HL-60/S4 (cell line): Measurements from ENCODE around the gene S100A6.

ENCODE experiments used
- in situ Hi-C: fragments of 300-500 bp; cut with MboI; formaldehyde crosslinking; loops from 2 replicates; pipeline ENCODE4 v1.14.3; 2022; ENCODE audit warnings: low sequenced_read_pairs

The S100A6 gene

DNA sequence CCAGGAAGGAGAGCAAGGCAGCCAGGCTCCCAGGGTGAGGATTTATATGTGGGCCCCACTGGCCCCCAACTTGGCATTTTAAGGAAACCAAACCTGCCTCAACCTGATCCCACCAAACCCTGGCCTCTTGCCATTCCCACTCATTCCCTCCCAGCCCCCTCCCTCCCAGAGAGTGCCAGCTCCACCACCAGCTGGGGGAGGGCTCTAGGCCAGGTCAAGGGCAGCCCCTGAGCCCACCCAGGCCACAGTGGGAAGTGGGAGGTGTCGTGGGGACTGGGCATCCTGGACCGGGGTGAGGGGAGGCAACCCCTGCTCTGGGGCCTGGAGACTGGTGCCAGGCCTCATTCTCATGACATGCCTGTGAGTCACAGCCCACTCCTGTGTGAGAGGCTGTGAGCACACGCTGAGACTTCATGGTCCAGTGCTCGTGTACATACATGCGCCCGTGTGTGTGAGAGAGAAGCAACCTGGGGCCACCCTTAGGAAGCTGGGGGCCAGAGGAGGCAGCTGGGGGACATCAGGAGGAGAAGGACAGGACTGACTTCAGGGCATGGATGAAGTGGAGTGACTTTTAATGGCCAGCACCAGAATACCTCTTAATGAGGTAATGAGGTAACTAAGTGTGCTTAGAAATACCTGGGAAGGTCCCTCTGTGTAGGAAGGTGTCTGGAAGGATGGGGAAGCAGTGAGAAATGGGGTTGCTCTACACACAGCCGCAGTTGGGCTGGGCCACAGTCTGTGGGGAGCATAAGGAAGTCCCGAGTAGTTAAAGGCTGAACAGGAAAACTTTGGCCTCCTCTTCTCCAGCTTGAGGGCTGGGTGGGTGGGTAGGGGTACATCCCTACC lies 30.0 kb upstream of the S100A6 start, which contains the start of gene S100A2:
Gene S100A2 (minus strand): TSS at position 316 of the 846 bp plus-strand sequence. CDS start 1,967 bp downstream, outside the sequence.
- in situ Hi-C loops = loop anchor here (5.0 to 10.0 kb wide), 2 partner anchors 33 to 51 kb away; no protein-coding TSS in a partner anchor

DNA sequence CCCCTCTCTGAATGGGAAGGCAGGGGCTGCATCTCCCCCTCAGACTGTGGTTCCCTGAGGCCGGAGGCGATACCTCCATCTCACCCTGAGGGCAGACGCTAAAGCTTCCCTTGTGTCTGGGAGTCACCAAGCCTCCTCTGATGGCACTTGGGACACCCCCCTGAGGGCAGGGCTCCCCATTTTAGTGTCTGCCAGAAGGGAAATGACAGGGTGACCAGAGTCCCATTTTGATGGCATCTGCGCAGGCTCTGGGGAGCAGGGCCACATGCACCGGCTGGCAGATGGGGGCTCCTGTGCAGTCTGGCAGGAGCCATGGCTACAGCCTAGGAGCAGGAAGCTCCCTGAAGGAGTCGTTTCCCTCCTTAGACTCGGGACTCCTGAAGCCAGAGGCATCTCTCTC lies 28.2 kb upstream of the S100A6 start:
- in situ Hi-C loops = loop anchor here (10.0 kb wide), 1 partner anchor 49 kb away; no protein-coding TSS in a partner anchor

DNA sequence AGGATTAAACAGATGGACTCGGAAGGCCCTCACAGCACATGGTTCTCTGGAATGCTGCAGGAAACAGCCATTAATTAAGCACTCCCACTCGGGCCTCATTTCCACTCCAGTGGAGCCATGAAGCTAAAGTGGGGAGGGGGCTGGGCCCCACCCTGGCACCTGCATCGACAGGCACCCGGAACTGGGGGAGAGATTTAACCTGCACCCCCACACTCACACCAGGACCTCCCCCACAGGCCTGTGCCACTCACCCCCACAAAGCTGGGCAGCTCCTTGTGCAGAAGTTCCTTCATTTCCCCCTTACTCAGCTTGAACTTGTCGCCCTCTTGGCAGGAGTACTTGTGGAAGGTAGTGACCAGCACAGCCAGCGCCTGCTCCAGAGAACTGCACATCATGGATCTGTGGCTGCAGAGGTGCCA lies 27.7 kb upstream of the S100A6 start:
- in situ Hi-C loops = loop anchor here (10.0 kb wide), 1 partner anchor 49 kb away; no protein-coding TSS in a partner anchor

DNA sequence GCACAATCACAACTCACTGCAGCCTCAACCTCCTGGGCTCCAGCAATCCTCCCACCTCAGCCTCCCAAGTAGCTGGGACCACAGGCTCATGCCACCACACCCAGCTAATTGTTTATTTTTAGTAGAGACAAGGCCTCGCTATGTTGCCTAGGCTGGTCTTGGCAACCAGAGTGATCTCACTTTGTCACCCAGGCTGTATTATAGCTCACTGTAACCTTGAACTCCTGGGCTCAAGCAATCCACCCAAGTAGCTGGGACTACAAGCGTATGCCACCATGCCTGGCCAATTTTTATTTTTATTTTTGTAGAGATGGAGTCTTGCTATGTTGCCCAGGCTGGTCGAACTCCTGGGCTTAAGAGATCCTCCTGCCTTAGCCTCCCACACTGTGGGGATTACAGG lies 26.2 kb upstream of the S100A6 start:
- in situ Hi-C loops = loop anchor here (10.0 kb wide), 1 partner anchor 47 kb away; no protein-coding TSS in a partner anchor

DNA sequence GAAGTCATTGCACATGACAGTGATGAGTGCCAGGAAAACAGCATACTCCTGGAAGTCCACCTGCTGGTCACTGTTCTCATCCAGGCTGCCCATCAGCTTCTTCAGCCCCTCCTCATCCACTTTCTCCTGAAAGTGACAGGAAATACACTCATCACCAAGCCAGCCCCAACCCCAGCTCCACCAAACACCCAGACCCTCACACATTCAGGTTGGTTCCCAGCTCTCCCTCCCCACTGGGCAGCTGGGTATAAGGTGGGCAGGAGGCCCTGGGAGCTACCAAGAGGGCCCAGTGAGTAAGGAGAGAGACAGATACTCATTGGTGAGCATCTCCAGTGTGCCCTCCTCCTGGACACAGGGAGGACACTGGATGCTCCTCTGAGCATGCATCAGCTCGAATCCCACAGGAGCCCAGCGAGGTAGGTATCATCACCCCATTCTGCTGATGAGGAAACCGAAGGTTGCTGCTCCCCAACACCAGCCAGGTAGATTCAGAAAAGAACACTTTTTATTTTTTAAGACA lies 25.7 kb upstream of the S100A6 start:
- in situ Hi-C loops = loop anchor here (10.0 kb wide), 1 partner anchor 47 kb away; no protein-coding TSS in a partner anchor

DNA sequence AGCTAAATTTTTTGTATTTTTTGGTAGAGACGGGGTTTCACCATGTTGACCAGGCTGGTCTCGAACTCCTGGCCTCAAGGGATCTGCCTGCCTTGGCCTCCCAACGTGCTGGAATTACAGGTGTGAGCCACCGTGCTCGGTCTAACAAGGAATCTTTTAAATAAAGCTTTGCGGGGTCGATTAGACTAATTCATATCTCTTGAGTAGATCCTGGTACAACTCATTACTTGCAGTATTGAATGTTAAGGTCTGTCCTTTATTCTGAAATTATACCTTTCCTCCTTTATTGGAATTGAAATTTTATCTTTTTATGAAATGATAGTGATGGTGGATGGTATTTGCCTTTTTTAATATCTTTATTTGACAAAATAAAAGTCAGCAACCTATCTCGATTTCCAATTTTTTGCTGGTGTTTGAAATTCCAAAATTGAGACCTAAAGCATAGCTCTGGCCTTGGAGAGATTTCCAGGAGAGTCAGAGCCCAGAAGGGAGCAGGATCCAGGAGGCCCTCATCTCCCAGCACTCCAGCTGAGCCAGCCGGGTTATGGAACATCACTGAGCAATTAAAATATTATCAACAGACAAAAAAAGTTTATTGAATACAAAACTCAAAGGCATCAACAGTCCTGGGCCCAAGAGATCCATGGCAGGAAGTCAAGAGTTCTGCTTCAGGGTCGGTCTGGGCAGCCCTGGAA lies 25.1 kb upstream of the S100A6 start:
- in situ Hi-C loops = loop anchor here (10.0 kb wide), 1 partner anchor 46 kb away; no protein-coding TSS in a partner anchor

DNA sequence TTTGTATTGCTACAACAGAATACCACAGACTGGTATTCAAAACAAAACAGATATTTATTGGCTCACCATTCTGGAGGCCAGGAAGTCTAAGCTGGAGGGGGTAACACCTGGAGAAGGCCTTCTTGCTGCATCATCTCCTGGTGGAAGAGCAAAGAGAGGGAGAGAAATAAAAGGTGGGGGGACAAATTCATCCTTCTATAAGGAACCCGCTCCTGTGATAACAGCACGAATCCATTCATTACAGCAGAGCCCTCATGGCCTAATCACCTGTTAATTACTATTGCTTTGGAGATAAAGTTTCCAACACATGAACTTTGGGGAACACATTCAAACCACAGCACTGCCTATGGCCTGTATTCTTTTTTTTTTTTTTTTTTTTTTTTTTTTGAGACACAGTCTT lies 24.4 kb upstream of the S100A6 start:
- in situ Hi-C loops = loop anchor here (10.0 kb wide), 1 partner anchor 45 kb away; no protein-coding TSS in a partner anchor

DNA sequence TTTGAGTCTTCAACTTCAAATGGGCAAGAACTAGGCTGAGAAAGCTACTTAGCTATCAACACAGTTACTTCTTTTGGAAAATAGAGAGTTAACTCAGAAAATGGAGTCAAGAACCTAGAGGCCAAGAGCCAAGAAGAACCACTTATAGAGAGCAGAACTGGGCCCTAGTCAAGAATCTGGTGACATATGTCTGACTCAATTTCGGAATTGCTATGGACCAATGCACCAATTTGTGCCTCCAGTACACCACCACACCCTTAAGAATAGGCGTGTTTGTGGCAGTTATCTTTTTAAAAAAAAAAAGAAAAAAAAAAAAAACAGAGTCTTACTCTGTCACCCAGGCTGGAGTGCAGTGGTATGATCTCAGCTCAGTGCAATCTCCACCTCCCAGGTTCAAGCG lies 22.1 kb upstream of the S100A6 start:
- in situ Hi-C loops = no loop called here

DNA sequence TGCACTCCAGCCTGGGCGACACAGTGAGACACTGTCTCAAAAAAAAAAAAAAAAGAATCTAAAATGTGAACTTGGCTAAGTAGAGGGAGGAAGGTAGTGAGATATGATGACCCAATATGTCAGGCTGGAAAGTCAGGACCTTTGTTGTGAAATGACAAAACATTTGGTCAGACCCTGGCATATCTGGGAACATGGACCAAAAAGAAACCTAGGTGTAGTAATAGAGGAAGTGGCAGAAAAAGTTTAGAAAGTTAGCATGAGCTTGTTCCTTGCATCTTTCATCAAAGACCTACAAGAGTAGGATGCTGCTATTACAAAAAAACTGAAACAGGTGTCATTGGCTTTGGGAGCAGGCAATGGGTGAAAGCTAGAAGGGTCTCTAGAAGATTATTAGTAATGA lies 20.6 kb upstream of the S100A6 start:
- in situ Hi-C loops = no loop called here

DNA sequence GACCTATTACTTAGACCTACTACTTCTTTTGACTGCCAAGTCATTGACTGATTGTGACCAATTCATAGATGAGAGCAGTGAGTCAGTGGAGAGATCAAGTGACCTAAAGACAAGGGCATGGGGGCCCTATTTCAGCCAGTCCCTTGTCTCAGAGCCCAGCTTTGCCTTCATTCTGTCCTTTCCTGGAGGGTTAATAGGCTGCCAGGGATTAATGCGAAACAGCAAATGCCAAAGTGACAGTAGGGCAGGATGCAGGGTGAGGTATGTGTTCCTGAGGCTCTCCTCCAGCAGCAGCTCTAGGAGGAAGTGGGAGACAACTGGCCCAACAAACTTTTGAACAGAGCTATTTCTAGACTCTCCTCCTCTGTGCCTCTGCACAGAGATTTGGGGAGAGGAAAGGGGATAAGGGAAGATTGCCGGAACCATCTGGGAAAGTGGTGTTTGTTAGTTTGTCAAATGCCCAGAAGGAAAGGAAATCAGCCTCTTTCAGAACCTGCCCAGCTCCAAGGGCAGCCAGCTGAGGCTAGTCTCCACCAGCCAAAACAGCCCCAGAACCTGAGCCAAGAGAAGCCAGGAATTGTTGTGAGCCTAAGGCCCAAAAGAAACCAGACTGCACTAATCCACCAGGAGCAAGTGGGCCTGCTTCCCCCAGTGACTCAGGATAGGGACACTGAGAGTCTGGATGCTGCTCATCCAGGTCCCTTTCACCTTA lies 18.2 kb upstream of the S100A6 start:
- in situ Hi-C loops = no loop called here

DNA sequence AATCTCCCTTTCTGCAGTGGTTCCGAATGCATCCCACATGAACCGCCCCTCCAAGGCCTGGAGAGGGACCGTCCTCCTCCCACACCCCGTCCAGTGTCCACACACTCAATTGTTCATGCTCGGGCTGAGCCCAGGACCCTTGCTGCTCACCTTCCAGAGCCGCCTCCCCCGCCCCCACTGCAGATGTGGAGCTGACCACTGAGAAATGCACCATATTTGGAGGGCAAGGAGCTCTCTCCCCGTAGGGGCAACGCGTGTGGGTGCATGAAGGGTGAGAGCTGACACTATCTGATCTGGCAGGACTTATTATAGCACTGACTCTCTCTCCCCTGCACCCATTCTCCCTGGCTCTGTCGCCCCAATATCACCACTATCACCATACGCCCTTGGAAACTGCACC lies 17.3 kb upstream of the S100A6 start:
- in situ Hi-C loops = no loop called here

DNA sequence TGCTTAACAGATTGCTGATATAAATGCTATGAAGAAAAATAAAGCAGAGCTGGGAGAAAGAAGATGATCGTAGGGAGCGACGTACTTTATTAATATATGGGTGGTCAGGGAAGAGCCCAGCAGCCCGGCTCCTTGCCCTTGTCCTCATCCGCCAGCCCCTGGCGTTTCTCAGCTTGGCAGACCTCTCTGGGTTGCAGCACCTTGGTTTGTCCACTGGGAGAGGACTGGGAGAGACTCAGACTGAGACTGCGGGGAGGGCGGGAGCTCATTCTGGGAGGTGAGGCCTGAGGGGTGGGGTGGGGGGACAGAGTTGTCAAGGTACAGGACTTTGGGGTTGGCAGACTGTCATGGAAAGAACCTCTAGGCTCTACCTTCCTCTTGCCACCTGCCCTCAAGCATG lies 16.5 kb upstream of the S100A6 start:
- in situ Hi-C loops = no loop called here

DNA sequence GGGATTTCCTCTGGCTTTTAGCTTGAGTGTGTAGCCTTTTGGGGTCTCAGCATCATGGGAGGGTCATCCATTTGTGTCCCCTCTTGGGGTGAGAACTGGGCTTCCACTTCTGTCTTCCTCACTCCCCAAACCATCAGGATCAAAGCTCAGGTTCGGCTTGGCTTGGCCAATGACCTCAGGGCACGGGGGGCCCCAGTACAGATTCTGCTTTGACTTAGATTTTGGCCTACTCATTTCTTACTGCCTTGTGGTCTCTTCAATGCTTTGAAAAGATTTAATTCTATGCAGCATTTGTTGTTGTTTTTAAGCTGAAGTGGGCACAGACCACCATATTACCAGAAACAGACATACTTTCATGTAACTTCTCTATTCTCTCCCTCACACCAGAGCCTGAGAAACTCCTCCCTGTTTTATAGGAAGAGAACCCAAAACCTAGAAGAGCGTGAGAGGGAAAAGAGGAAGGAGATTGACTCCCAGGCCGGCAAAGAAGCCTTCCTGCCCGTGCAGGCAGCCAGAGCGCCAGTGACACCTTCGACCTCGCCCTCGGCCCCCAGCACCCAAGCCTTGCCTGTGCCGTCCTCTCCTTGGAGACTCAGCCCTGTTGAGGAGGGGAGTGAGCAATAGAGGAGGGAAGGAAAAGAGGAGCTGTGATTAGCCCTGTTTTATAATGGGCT lies 15.2 kb upstream of the S100A6 start:
- in situ Hi-C loops = no loop called here

DNA sequence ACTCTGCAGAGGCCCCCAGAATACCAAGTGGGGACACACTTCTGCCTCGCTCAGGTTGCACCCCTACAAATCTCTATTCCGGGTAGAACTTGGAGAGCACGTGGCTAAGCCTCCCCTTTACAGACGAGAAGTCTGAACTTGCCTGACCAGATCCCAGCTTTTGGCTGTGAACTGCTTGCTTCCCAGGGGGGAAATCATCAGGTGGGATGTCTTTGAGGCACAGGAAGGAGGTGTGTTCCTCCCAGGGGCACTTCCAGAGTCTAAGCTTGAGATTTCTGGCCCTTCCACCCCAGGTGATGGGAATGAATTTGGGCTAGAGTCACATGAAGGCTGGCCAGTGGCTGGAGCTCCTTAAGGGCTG lies 14.6 kb upstream of the S100A6 start:
- in situ Hi-C loops = no loop called here

DNA sequence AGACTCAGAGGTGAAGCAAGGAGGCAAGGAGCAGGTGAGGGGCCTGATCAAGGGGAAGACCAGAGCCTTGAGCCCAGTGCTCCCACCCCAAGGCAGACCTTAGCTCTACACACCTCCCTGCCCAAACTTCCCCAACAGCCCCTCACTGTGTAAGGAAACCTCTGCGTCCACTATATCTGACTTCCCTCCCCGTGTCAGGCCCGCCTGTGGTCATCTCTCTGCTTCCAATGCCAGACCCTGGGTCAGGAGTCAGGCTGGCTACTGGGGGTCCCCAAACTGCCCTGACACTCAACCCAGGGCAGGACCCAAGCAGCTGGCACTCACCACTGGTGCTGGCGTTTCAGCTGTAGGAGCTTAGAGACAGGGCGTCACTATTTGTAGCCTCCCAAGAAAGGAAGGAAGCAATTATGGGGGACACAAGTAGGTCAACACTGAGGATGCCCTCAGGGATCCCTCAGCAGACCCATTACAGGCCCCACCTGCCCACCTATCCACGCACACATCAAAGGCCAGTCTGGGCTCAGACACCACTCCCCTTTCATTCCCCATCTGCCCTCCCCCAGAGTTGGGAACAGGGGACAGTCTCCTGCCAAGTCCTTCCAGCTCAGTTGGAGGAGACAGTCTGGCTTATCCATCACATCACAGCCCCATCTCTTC lies 14.1 kb upstream of the S100A6 start:
- in situ Hi-C loops = no loop called here

DNA sequence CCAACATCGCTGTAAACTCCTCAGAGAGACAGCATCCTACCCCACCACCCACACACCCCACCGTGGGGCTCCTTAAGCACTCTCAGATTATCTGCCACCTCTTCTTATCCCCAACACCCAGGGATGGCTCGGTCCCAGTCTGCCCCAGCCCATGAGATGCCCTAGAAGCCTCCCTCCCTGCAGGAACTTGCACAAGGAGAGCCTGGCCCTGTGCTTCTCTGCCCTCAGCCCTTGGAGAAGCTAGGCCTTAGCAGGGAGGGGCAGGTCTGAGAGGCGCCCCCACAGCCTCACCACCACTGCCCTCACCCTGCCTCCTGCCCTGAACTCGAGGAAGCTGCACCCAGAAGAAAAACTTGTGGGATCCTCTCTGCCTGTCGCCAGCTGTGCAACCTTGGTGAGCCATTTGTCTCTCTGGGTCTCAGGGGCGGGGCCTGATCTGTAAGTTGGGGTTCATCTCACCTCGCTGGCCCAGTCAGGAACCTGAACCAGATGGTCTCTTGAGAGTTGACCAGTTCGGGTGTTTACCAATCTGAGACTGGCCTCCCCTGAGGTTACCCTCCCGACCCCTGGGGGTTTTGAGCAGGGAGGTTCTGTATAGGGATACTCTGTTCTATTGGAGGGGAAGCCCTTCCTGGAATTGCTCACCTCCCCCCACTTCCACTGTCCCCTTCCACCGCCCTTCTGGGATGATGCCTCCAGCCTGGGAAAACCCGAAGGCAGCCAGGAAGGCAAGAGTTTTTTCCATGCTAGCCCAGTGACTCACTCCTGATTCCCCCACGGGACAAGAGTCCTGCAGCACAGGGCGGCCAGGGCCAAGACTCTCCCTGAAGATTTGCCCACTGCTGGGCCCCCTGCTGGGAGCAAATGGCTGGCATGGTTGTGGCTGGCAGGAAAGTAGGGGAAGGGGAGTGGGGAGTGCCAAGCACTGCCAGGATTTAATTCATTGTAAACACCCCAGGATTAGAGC lies 13.2 kb upstream of the S100A6 start, which contains the start of gene S100A3:
Gene S100A3 (minus strand): TSS at position 537 of the 967 bp plus-strand sequence. CDS start 773 bp downstream, outside the sequence.
- in situ Hi-C loops = no loop called here

DNA sequence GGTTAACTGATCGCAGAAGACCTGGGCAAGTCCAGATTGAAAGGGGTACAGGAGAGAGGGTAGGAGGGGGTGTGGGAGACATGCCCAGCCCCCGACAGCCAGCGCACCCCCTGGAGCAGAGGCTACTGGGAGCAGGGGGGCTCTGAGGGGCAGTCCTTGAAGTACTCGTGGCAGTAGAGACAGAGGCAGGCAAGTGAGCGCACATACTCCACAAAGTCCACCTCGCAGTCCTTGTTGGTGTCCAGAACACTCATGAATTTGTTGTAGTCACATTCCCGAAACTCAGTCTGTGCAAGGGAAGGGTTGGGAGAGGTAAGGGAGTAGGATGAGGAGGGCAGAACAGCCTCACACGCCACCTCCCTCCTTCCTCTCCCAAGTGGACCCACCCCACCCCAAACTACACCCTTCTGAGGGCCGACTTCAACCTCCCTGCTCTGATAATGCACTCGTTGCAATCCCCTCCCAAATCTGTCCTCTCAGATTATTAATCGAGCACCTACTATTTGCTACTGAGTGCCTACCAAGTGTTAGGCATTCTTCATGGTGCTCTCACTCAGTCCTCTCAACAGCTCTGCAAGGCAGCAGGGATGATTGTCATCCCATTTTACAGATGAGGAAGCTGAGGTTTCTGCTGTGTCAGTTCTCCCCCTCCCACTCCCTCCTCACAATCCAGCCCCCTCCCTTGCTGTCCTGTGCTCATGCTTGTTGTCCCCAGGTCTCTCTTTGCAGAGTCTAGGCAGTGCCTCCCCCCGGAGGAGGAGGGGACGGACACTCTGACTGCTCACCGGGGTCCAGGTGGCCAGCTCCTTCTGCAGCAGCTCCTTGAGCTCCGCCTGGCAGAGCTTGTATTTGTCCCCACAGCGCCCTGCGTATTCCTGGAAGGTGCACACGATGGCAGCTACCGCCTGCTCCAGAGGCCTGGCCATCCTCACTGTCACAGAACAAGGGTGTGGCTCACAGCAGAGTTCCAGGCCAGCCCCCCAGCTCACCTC lies 12.1 kb upstream of the S100A6 start:
- in situ Hi-C loops = no loop called here
